ENCODE measurements around the gene HS6ST1. TPM values are rescaled to one million over a fixed set of nuclear protein-coding genes. Genes with fewer than 3 reads are reported as not detected.
A peak's percentile ranks its signal among the peaks of the same experiment; 100 is the strongest.

HS6ST1 gene
- total and polyA plus RNA-seq, 2 of the 4 experiments (the other 2 are of a cell fraction): 29.9 to 36.9 TPM

DNA sequence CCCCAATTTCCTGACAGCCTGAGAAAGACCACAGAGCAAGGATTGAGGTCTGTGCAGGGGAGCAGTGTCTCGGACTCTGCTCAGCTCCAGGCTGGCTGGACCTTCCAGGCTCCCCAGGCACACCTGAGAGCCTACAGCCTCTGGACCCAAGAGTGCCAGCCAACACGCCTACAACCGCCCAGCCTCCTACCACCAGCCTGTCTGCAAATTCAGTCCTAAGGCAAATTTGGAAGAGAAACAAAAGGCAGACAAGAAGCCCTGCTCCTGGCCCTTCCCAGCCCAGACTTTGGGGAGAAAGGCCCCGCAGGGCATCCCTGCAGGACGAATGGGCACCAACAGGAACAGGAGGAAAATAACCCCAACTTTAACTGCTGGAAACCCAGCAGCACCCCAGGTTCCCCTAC lies 1.9 kb downstream of the HS6ST1 start:
- H2AK5ac ChIP-seq (ENCODE audit: low read depth, low read length): peak overlapping the region; percentile 57
- H3K79me1 ChIP-seq (ENCODE audit: low read depth in 1 of 2, low read length in 2 of 2): peaks cover 4 to 56% of the 10 kb centered on the region in 2 experiments; a peak in 3 of 4 replicates
- peak overlapping the region; percentile 47 for H3K18ac ChIP-seq (ENCODE audit: low read depth, low read length)
- H3K9me1 ChIP-seq (ENCODE audit: insufficient read depth, low read length): peaks cover 31% of the 10 kb centered on the region
- peak overlapping the region; percentile 81 for H3K14ac ChIP-seq (replicated peaks; ENCODE audit: low read depth, low read length)
- BruUV-seq (replicated peaks): no TSS peak
- H4K8ac ChIP-seq (ENCODE audit: low read depth in 2 of 2, low read length in 2 of 2): peak overlapping the region in 1 of 2 experiments; percentile 16; a peak in 2 of 4 replicates
- no peak for TF ChIP-seq ELK1 (IDR thresholded peaks at IDR 0.05; ENCODE audit: borderline replicate concordance, low read depth, low read length)
- TF ChIP-seq MAZ (IDR thresholded peaks at IDR 0.05; ENCODE audit: borderline replicate concordance, low read depth, low read length): no peak
- 0 out of 2 replicates have a peak, but pooled peaks have one; percentile 15 for TF ChIP-seq POLR2A (IDR thresholded peaks at IDR 0.05; ENCODE audit: low read depth, low read length)
- H4K91ac ChIP-seq (ENCODE audit: insufficient read depth, low read depth, low read length): peak overlapping the region; percentile 24; the same call in 1 of the 2 replicates
- H2BK15ac ChIP-seq (ENCODE audit: low read depth, low read length): no peak overlapping the region
- H3K4me1 ChIP-seq (ENCODE audit: control insufficient read depth, insufficient read depth, low read length): peaks cover 34% of the 10 kb centered on the region
- peak overlapping the region; percentile 67 for H3K23ac ChIP-seq (ENCODE audit: low read depth, low read length)
- no peak overlapping the region for H2AFZ ChIP-seq (replicated peaks; ENCODE audit: low read length, poor library complexity)
- H3K4me2 ChIP-seq (ENCODE audit: low read depth, low read length): peak overlapping the region; percentile 76
- H3K27ac ChIP-seq (ENCODE audit: insufficient read depth, low read length): peak overlapping the region; percentile 63
- in situ Hi-C loops (cut with MboI; ENCODE audit: low sequenced_read_pairs): loop anchor here (25.0 kb wide), 1 partner anchor 429 kb away; the partner anchor contains the start of gene AMMECR1L
- 0 out of 2 replicates have a peak overlapping the region, but pooled peaks have one; percentile 10 for H4K5ac ChIP-seq (ENCODE audit: low read depth, low read length)
- H3K4ac ChIP-seq (ENCODE audit: low read depth, low read length): peak overlapping the region; percentile 44
- H3K36me3 ChIP-seq (ENCODE audit: control insufficient read depth, insufficient read depth, low read length): peaks cover 31% of the 10 kb centered on the region
- intact Hi-C loops (cut with micrococcal nuclease): loop anchor here (10.0 kb wide), 1 partner anchor 252 kb away; no protein-coding TSS in a partner anchor
- ATAC-seq (ENCODE audit: low read depth): no peak
- dilution Hi-C loops (cut with HindIII; ENCODE audit: low sequenced_read_pairs, unreplicated experiment): no loop called here
- peak overlapping the region; percentile 43; the same call in 1 of the 2 replicates for H3K56ac ChIP-seq (ENCODE audit: extremely low read depth, insufficient read depth, low read length)
- CTCF ChIA-PET: interaction anchor here (0.8 to 1.2 kb wide), 3 partner anchors 10 to 137 kb away, joined by 3 to 5 read pairs (median 4); no protein-coding TSS in a partner anchor
- peaks cover 61% of the 10 kb centered on the region for H4K20me1 ChIP-seq (ENCODE audit: insufficient read depth, low read length)
- no peaks in the 10 kb centered on the region for H3K9me3 ChIP-seq (ENCODE audit: control insufficient read depth, insufficient read depth, low read length)
- no peak for DNase-seq
- peak overlapping the region; percentile 80 for H3K9ac ChIP-seq (ENCODE audit: low read depth, low read length)
- WGBS, 2 experiments (ENCODE audit: extremely low coverage in 2 of 2, insufficient read length in 1 of 2): no CpG with 5 or more reads among the region's 5 CpGs
- H3K27me3 ChIP-seq (ENCODE audit: control insufficient read depth, insufficient read depth, low read length): no peaks in the 10 kb centered on the region
- peak overlapping the region; percentile 10; the same call in 1 of the 2 replicates for H2BK120ac ChIP-seq (ENCODE audit: low read depth, low read length)
- peak overlapping the region; percentile 92 for H2AK9ac ChIP-seq (replicated peaks; ENCODE audit: low read depth, low read length, poor library complexity)
- peak overlapping the region; percentile 86 for H3K4me3 ChIP-seq (ENCODE audit: insufficient read depth, low read depth, low read length)
- H2BK5ac ChIP-seq (ENCODE audit: low read depth, low read length, poor library complexity, severe bottlenecking): peak overlapping the region; percentile 1
- POLR2A ChIA-PET (ENCODE audit: unreplicated experiment): no interaction called here
- no peak overlapping the region for H2BK20ac ChIP-seq (ENCODE audit: low read depth, low read length)

All from IMR-90 (cell line).